Lung microvascular endothelial cell (primary cell): ENCODE data around the gene MTCH2. TPM values are rescaled to one million over a fixed set of nuclear protein-coding genes. Genes with fewer than 3 reads are reported as not detected.
"Not testable (repeated sequence)": the region's sequence is repeated elsewhere in the genome, so short reads cannot be mapped to it uniquely, and the experiment has no call there.

Source experiments
- DNase-seq, 2 donors: peaks; one replicate each; pipeline versions ENCODE4 v3.0.0 to v3.0.0-alpha.2; 2010; ENCODE audit warnings: low read depth in 2 of 2
- total RNA-seq: library from RNA; depleted of rRNA; stranded (reverse); fragments of >200 nt; gene quantifications from 2 replicates; pipeline ENCODE4 v1.2.1, GENCODE V29; 2014

Gene MTCH2
- total RNA-seq, 1 donor from 2014 or later: 86.3 TPM

DNA sequence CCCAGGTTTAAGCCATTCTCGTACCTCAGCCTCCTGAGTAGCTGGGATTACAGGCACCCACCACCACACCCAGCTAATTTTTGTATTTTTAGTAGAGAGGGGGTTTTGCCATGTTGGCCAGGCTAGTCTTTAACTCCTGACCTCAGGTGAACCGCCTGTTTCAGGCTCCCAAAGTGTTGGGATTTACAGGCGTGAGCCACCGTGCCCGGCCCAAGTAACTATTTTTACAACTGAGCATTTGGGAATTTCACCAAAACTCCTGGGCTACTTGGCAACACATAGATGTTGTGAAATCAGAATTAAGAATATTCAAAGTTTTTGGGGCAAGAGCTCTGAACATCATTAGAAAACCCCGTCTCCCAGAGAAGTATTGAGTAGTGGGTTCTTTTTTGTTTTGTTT is 1.9 kb downstream of the MTCH2 start:
- not testable (repeated sequence) for DNase-seq

DNA sequence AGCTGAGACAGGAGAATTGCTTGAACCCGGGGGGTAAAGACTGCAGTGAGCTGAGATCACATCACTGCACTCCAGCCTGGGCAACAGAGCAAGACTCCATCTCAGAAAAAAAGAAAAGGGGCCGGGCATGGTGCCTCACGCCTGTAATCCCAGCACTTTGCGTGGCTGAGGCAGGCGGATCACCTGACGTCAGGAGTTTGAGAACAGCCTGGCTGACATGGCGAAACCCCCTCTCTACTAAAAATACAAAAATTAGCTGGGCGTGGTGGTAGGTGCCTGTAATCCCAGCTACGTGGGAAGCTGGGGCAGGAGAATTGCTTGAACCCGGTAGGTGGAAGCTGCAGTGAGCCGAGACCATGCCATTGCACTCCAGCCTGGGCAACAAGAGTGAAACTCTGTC is 6.0 kb downstream of the MTCH2 start:
- not testable (repeated sequence) for DNase-seq

DNA sequence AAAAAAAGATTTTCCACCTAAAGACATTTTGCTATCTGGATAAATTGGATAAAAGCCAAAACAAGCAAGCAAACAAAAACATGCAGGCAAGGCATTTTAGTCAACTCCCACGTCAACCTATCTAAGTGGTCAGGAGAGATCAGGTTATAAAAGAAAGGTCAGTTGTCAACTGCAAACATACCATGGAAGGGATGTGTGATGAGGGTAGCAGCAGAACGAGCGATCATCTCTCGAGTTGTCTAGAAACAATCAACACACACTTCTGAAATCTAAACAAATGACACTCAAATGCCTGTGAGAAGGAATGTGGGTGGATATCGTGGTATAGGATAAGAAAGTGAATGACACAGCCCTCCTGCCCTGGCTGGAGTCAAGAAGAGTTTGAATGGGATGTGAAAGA is 10.9 kb downstream of the MTCH2 start:
- DNase-seq: peak in 1 of 2 donors; percentile 28

DNA sequence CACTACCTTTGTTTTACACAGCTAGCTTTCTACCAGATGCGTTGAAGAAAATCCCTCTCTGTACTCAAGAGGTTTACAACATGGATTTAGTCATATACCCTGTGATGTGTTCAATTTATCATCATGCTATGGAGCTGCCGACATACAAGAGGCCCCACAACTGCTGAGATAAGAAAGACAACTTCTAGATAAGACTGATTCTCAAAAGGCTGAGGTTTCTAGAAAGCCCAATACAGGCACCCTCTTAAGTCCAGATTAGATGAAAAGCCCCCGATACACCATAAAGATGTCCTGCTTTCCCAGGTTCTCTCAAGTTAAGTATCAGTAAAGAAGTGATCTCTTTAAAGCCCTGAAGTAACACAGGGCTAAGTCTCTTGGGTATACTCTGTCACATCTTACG is 14.3 kb downstream of the MTCH2 start:
- no peak for DNase-seq

DNA sequence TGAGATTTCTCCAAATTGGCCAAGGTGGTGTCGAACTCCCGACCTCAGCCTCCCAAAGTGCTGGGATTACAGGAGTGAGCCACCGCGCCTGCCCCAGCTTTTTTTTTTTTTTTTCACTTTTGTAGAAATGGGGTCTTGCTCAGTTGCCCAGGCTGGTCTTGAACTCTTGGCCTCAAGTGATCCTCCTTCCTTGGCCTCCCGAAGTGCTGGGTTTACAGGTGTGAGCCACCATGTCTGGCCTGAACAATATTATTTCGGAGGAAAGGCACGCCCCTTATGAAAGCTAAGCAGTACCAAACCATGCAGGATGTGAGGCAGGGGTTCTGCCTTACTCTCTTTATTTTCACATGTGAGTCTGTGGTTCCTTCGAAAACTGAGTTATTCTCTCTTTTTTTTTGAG is 16.1 kb downstream of the MTCH2 start:
- no peak for DNase-seq

DNA sequence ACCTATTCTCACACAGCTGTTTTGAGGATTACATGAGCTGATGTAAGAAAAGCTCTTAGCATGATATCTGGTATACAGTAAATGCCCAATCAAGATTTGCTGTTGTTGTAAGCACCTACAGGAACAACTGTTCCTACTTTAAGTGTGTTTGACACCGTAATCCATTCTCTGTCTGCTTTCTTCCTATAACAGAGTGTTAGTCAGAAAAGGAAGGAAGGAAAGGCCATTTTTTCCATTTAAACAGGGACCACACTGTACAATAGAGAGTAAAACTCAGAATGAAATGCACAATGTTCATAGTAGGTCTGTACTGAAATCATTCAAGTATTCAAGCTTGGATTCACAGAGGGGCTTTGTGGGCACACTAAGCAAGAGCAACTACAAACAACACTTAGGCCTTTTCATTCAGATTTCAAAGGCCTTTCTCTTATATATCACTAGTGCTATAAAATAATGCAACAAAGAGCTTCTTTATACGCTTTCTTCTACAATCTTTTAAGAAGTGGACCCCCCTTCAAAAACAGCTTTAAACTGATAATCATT is 21.5 kb downstream of the MTCH2 start:
- DNase-seq: peak; percentile 31 to 61

DNA sequence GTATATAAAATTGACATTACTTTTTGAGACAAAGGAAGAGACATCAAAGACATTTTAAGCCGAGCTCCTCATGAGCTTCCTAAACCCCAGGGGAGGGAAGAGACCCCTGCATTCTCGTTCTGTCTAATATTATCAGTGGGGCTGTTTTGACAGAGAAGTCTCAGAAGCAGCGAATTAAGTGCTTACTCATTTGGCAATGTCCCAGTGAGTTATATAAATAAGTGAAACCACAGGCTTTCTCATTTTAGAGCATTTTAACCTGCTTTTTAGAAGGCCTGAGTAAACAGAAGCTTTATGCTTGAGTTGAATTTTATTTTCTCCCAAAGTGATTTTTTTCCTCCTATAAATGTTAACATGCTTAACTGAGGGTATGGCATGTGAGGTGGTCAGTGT is 24.9 kb downstream of the MTCH2 start:
- DNase-seq: peak in 1 of 2 donors; percentile 40

DNA sequence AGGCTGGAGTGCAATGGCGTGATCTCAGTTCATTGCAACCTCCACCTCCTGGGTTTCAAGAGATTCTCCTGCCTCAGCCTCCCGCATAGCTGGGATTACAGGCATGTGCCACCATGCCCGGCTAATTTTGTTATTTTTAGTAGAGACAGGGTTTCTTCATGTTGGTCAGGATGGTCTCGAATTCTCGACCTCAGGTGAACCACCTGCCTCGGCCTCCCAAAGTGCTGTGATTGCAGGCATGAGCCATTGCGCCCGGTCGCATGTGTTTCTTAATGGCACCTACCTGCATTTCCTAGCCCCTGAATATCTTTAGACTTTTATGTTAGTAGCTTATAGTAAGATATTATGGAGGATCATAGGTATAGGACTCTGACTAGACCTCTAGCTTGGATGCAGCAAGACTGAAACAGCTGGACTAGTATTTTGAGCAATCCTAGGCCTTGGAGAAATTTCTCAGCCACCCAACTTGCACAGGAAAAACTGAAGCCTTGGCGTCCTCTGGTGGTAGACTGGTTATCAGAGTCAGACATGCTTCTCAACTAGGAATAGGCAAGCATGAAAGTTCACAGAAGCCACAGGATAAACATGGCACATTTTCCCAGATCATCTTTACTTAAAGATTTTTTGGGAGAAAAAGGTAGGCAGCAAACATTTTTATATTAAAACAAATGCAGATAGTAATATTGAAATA is 25.5 kb downstream of the MTCH2 start:
- peak; percentile 74 to 80 for DNase-seq

DNA sequence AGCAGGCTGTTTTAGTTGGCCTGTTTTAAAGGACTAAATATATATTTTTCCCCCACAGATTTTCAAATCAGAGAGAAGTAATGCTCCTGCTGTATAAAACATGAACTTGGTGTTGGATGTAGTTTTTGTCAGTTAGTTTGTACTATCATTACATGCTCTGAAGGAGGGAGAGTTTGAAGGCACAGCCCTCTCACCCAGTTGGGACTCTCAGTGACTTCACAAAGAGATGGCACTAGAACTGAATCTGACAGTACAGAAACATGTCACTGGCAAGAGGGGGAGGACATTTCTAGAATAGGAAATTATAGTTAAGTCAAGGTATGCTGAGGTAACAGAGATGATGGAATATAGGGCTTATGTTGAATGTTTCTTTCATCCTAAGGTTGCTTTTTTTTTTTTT is 27.1 kb downstream of the MTCH2 start:
- DNase-seq: no peak

DNA sequence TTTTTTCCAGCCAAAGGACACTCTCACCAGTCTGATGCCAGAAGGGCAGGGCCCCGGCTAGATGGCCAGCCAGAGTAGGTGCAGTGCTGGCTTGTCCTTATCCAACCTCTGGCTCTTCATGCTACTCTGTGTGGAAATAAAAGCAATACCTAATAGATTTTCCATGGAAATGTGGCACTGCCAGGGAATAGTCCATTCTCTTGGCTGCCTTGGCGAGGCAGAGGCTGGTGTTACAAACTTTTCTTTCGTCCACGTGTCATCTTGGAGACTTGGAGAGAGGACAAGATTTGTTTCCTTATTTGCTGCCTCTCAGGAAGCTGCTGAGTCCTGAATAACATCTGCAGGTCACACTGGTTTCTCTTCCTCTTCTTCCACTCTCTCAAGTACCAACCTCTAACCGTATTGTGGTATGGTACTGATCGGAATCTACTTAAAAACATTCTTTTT is 31.0 kb downstream of the MTCH2 start:
- DNase-seq: no peak

DNA sequence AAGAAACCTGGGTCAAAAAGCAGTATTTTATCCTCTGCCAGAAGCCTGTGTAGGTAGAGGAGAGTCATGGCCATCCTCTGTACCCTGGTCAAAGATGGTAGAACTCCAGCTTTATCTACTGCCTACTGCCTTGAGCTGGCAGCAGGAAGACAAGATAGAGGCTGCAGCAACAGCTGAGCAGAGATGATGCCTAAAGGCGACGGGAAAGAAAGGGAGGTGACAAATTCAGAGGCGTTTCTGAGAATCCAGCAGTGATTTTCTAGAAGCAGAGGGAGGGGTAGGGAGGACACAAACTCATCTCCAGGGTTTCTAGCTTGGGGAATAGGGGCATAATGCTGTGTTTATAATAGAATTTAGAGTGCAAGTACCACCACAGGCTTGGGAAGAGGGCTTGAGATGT is 32.7 kb downstream of the MTCH2 start:
- DNase-seq: no peak

DNA sequence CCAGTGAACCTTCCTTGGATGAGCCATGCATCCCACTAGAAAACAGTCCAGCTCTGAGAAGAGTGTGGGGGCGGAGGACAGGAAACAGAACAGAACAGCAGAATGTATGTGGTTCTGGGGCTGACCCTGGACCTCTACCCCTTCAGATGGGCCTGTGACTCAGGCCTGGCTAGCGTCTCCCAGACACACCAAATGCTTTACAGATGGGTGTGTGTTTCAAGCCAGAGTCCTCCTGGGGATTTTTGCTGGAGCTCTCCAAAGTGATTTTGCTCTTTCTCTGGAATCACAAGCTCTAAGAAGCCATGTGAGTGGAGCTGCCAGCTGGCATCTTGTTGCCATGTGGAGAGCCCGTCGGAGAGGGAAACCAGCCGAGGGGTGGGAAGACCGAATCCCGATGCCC is 35.0 kb downstream of the MTCH2 start:
- peak in 1 of 2 donors; percentile 43 for DNase-seq

DNA sequence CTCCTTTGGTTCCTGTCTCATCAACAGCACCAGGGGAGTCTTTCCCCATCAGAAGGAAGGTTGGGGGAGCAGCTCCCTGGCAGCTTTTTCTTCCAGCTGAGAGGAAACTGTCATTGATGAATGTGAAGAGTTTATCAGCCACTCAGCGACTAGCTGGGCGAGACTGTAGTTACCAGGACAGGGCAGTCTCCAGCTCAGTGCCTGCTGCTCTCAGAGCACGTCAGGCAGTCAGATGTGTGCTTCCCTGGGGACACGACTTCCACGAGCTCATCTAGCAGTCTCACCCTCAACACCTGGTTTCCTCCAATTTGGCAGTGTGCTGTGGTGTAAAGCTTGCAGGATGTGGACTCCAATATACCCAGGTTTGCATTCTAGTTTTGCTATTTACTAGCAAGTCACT is 35.6 kb downstream of the MTCH2 start:
- no peak for DNase-seq

DNA sequence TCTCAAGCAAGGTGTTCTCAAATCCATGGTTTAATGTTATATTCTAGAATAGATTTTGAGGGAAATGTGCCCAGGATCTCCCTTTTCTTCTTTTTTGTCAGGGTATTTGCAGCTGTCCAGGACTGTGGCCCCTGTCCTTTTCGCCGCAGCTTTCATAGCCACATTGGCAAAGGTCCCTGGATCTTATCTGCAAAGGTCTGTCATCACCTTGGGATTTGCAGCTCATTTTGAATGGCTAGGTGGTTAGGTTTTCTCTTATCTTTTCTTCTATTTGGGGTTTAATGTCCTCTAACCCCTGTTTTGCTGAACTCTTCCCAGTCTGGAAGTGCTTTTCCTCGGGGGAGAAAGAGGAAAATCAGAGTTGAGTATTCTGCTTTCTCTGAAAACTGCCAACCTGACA is 36.4 kb downstream of the MTCH2 start:
- DNase-seq: no peak

DNA sequence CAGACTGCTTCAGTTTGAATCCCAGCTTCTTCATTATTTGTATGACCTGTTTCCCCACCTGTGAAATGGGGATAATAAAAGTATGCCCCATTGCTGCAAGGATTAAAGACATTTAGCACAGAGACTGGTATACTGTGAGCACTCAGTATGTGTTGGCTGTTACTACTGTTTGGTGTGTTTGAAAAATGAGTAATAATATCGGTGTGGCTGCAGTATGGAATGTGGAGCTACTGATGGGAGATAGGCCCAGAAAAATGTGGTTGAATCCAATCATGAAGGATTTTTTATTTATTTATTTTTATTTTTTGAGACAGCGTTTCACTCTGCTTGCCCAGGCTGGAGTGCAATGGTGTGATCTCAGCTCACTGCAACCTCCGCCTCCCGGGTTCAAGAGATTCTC is 39.1 kb downstream of the MTCH2 start:
- DNase-seq: no peak

DNA sequence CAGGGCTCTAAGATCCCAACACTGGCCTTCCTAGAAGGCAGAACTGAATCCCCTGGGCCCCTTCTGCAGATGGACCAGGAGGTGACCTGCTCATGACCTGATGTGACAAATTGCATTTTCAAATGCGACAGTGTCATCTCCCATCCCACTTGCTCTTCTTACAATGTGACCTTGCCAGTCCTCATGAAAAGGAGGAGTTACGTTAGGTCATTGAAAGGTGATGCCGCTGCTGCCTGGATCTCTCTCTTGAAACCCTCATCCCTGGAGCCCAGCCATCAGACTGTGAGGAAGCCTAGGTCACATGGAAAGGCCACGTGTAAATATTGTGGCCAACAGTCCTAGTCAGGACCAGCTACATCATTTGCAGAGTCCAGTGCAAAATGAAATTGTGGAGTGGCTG is 42.5 kb downstream of the MTCH2 start:
- no peak for DNase-seq

DNA sequence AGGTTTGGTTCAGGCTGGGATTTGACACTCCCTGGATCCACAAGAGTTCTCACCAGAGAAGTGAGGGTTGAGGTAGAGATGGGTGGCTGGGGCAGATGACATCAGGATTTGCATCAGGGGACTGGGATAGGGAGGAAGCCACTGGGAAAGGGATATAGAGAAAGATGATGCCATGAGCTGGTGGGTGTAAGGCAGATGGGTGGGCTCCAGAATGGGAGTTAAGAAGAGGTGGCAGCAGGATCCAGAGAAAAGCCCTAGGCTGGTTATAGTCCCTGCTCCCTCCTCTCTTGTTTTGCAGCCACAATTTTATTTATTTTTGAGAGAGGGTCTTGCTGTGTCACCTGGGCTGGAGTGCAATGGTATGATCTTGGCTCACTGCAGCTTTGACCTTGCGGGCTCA is 46.4 kb downstream of the MTCH2 start:
- DNase-seq: no peak

DNA sequence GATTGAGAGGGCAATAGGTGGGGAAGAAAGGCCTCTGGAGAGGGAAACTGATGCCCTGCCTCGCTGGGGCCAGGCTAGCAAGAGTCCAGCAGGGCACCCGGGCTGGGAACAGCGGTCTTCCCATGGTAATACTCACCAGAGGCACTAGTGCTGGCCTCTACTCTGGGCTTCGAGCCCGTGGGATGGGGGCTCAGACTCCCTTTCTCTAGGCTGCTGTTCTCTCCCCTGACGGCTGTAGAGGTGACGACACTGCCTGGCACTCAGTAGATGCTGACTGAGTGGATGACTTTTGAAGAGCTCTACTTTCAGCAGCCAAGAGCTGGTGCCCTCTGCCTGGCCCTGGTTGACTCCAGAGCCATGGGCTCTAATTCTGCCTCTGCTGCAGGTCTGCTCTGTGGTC is 47.3 kb downstream of the MTCH2 start:
- DNase-seq: no peak

DNA sequence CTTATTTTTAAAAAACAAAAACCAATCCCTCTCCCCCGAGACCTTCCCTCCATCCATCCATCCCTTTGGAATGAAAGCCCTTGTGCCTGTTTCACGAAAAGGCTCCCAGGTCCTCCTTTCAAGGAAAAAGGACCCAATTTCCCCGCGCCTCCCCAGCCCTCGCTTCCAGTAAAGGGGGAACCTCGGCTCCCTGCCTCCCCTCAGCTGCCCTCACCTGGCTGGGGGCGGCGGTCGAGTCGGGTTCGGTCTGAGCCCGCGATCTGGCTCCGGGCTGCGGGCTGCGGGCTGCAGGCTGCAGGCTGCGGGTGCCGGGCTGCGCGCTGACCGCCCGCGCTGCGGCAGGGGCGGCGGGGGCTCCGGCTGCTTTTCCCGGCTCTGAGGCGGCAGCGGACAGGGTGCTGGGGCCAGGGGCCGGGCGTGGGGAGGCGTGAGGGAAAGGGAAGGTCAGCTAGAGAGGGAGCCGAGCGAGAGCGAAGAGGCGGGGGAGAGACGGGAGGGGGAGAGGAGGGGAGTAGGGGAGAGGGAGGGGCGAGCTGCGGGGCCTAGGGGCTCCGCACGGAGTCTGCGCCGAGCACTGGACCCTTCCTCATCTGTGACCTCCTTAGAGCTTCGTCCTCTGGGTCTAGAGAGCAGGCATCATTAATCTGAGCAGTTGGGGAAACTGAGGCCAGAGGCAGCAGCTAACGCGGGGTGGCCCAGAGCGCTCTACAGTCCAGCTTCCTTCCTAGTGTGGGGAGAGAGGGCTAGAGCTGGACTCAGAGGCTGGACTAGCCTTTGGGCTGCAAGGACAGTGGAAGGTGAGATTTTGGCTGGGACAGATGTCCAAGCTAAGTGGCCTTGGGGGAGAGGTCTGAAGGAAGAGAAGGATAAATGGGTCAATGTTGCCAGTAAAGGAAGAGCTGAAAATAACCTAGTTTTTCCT is 48.2 kb downstream of the MTCH2 start, which contains the start of gene C1QTNF4:
TSS of gene C1QTNF4 (minus strand) at position 478 of the 922 bp plus-strand sequence. CDS start 3,601 bp downstream, outside the sequence.
- no peak for DNase-seq

DNA sequence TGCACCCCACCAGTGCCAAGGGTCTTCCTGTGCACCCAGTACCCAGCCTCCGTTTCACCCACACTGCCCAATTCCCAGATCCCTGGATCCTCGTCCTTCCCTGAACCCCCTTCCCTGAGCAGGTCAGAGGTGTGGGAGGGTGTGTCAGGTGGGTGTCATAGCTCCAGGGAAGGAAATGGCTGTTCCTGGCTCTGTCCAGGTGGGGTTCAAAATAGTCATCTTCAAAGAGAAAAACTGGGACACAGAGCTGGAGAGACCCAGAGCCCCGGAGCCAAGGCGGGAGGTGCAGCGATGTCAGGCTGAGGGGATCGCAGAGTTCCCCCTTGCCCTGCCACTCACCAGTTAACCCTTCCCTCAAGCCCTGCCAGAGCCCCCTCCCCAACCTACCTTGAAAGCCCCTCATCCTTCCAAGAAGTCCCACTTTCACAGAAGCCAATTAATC is 48.8 kb downstream of the MTCH2 start:
- no peak for DNase-seq

DNA sequence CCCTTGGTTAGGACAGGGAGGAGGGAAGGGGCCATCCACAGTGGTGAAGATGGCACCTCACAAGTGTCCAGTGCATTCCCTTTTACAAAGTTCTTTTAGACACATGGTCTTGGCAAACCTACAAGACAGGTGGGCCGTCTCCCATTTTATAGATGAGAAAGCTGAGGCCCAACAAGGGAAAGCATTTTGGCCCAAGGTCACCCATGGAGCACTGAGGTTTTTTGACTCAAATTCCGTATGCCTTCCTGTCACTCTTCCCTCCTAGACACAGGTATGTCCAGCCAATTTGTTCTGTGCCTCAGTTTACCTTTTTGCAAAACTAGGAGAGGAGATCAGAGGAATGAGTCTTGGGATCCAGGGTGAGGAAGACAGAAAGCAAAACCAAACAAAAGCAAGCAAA is 49.4 kb downstream of the MTCH2 start:
- no peak for DNase-seq

DNA sequence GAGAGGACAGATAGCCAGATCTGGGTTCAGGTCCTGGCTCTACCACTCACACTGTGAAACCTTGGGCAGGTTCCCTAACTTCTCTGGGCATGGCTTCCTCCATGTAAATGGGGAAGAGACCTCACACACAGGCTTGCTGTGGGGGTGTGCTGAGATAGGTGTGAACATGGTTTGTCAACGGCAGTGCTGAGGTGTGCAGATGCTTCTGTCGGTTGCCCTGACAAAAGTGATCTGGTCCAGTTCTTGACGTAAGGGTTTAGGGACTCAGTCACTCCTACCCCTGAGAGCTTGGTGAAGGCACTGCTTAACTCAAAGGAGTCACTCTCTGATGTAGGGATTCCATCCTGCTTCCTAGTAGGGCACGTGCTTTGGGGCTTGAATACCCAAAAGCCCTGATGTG is 50.1 kb downstream of the MTCH2 start:
- no peak for DNase-seq
